GM12801 (cell line): ENCODE results near the gene SLC5A10.

Experiments
- TF ChIP-seq, protein P1 (sequence below): IDR thresholded peaks from one replicate; pipeline ENCODE4 v1.5.1; 2011; ENCODE audit warnings: control low read depth; ENCODE audit not compliant: insufficient read length; ENCODE audit errors: extremely low read depth

SLC5A10 gene

GRCh38 chr17:18962494-18962815 is 10.5 kb downstream of the SLC5A10 start:
- TF ChIP-seq, protein P1, sequence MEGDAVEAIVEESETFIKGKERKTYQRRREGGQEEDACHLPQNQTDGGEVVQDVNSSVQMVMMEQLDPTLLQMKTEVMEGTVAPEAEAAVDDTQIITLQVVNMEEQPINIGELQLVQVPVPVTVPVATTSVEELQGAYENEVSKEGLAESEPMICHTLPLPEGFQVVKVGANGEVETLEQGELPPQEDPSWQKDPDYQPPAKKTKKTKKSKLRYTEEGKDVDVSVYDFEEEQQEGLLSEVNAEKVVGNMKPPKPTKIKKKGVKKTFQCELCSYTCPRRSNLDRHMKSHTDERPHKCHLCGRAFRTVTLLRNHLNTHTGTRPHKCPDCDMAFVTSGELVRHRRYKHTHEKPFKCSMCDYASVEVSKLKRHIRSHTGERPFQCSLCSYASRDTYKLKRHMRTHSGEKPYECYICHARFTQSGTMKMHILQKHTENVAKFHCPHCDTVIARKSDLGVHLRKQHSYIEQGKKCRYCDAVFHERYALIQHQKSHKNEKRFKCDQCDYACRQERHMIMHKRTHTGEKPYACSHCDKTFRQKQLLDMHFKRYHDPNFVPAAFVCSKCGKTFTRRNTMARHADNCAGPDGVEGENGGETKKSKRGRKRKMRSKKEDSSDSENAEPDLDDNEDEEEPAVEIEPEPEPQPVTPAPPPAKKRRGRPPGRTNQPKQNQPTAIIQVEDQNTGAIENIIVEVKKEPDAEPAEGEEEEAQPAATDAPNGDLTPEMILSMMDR, result no peak

DNA sequence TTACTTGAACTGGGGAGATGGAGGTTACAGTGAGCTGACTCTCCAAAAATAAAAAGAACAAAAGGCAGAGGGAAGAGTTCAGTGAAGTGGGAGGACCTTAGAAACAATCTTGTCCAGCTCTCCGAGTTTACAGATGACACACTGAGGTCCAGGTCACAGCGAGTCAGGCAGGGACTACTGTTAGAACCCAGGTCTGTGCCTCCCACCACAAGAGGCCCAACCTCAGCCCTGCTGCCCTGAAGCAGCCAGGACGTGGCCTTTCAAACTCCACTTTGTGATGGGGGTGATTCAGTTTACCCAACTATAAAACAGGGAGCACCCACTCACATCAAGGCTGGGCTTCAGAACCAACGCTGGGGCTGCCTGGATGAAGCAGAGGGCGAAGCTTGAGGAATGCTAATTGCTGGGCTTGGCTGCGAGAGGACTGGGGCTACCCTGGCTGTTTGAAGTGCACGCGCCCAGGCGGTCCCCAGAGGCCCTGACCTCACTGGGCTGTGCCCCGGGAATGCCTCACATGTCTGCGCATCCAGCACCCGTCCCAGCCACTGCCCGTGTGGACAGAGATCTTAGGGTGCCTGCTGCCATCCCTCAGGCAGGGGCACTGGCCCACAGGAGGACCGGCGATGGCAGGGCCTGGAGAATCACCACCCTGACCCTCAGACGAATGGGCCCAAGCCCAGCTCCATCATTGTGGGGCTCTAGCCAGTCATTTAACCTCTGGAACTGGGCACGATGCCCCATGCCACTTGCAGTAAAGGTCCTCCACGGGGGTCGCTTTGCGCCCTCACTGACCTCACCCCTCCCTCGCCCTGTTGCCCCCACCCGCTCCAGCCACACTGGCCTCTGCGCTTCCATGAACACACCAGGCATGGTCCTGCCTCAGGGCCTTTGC is 11.4 kb downstream of the SLC5A10 start:
- TF ChIP-seq, protein P1, result no peak

DNA sequence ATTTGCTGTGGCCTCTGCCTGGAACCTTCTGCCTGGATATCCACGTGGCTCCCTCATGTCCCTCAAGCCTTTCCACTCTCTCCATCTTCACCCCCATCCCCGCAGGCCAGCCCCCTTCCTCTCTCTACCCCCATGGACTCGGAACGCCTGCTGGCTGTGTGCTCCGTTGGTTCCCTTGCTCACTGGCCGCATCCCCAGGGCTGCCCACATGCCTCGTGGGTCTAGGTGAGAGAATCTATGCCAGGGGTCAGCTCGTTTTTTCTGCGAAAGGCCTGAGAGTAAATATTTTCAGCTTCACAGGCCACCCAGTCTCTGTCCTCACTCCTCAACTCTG is 12.0 kb downstream of the SLC5A10 start:
- TF ChIP-seq, protein P1, result no peak

- TF ChIP-seq, protein P1, result no peak
These were observed 12.6 kb downstream of the SLC5A10 start for GRCh38 chr17:18964550-18964949.

DNA sequence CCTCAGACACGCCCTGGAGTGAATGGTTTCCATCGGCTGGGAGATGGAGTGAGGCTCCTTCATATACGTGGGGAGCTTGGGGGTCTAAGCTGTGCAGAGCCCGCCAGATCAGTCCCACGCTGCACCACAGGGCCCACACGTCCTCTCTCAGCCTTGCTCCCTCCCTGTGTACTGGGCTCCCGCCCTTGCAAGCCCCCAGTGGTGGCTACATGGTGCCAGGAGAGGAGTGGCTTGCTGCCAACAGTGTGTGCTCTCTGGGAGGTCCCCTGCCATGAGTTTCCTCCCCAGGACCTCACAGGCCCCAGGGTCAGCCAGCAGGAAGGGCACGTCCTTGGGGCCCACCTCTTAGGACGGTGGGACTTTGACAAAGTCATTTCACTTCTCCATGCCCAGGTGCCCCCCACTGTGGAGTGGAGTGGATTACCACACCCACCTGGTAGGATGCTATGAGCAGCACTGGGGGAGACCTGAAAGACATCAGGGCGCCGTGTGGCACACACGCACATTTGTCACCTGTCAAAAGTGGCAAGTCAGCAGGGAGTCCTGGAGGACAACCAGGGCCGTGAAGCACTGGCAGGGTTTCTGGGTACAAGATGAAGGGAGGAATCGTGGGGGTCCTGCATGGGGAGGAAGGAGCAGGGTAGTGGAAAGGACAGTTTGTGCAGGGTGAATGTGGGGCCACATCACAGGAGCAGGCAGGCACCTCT is 13.7 kb downstream of the SLC5A10 start:
- TF ChIP-seq, protein P1, result no peak

- TF ChIP-seq, protein P1, result no peak
These were observed 15.1 kb downstream of the SLC5A10 start for GRCh38 chr17:18966831-18967624.

DNA sequence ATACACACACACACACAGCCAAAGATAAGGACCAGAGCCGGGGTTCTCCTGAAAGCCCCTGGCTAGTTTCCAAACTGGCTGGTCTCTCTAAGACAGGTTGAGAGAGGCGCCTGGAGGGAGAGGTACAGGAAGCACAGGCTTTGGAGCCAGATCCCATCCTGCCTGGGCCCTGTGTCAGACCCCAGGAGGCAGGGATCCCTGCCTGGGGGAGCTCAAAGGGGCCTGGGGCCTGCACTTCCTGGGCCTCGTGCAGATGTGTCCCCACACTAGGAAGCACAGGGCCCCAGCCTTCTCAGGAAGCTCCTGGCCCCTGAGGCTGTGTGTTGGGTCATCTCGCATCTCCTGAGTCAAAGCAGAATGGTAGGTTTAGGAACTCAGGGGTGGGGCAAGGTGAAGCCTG is 16.0 kb downstream of the SLC5A10 start:
- TF ChIP-seq, protein P1, result no peak
